Nephron (organoid): Measurements from ENCODE around the gene OR2L3.

Experiments
- H3K27ac Mint-ChIP-seq, 3 experiments: 2 replicates each; pipeline ENCODE4 v1.8.0; 2020; ENCODE audit warnings: mixed read lengths in 3 of 3, mild to moderate bottlenecking in 2 of 3, moderate library complexity in 1 of 3
- H3K27me3 Mint-ChIP-seq: 2 replicates; pipeline ENCODE4 v1.8.0; 2021; ENCODE audit warnings: low read depth, mild to moderate bottlenecking, moderate library complexity, mixed read lengths
- H3K36me3 Mint-ChIP-seq: 2 replicates; pipeline ENCODE4 v1.8.0; 2020; ENCODE audit warnings: low read depth, mixed read lengths
- H3K4me1 Mint-ChIP-seq: 2 replicates; pipeline ENCODE4 v1.8.0; 2020; ENCODE audit warnings: mixed read lengths
- H3K4me3 Mint-ChIP-seq, 3 experiments: 2 replicates each; pipeline ENCODE4 v1.8.0; 2020; ENCODE audit warnings: mild to moderate bottlenecking in 3 of 3, mixed read lengths in 3 of 3, moderate library complexity in 2 of 3
- H3K9me3 Mint-ChIP-seq: 2 replicates; pipeline ENCODE4 v1.8.0; 2020; ENCODE audit warnings: mixed read lengths
- CTCF ChIP-seq, 3 experiments: fragments of 200-600 bp; sonication (generic); IDR thresholded peaks; one replicate each; pipeline ENCODE4 v1.5.0; 2021; ENCODE audit warnings: antibody characterized with exemption in 3 of 3; ENCODE audit not compliant: unreplicated experiment in 3 of 3

The OR2L3 gene

GRCh38 chr1:248111157-248111556, 64.5 kb downstream of the OR2L3 start:
- Mint-ChIP-seq H3K27me3 (no peaks in the 10 kb centered on the region), H3K4me3 (no peak overlapping the region), H3K9me3 (peaks cover 51% of the 10 kb centered on the region), H3K4me1 (no peaks in the 10 kb centered on the region), H3K27ac (no peak overlapping the region), H3K36me3 (no peaks in the 10 kb centered on the region)
- no peak for TF ChIP-seq CTCF (IDR thresholded peaks at IDR 0.05; ENCODE audit: unreplicated experiment in 3 of 3)
